Activated CD4-positive, alpha-beta memory T cell treated with anti-CD3 and anti-CD28 coated beads for 36 hours (primary cell): Measurements from ENCODE around the gene DGUOK. TPM values are rescaled to one million over a fixed set of nuclear protein-coding genes. Genes with fewer than 3 reads are reported as not detected.

Source experiments
- CTCF ChIA-PET: fragments of 350-600 bp; sonication (Branson Sonifier 250); formaldehyde crosslinking; loops from one replicate; lab custom pipeline; 2021; ENCODE audit warnings: antibody characterized with exemption, inconsistent platforms; lab: Charles Lee
- POLR2A ChIA-PET: fragments of 350-600 bp; sonication (Branson Sonifier 250); formaldehyde crosslinking; loops from one replicate; lab custom pipeline; 2021; ENCODE audit warnings: antibody characterized with exemption; lab: Charles Lee
- DNase-seq: peaks from one replicate; pipeline ENCODE4 v3.0.0-alpha.2; 2020
- H3K27ac Mint-ChIP-seq: one replicate; pipeline ENCODE4 v1.8.0; 2021; ENCODE audit warnings: mixed read lengths
- H3K27me3 Mint-ChIP-seq: one replicate; pipeline ENCODE4 v1.8.0; 2021; ENCODE audit warnings: mixed read lengths
- H3K36me3 Mint-ChIP-seq: one replicate; pipeline ENCODE4 v1.8.0; 2021; ENCODE audit warnings: mixed read lengths
- H3K4me1 Mint-ChIP-seq: one replicate; pipeline ENCODE4 v1.8.0; 2021; ENCODE audit warnings: low read depth, mixed read lengths
- H3K4me3 Mint-ChIP-seq: one replicate; pipeline ENCODE4 v1.8.0; 2021; ENCODE audit warnings: mild to moderate bottlenecking, mixed read lengths
- H3K9me3 Mint-ChIP-seq: one replicate; pipeline ENCODE4 v1.8.0; 2021; ENCODE audit warnings: mixed read lengths
- intact Hi-C: fragments of 100-400 bp; cut with micrococcal nuclease; formaldehyde crosslinking; loops from one replicate; pipeline ENCODE4 v1.15.1; 2023
- total RNA-seq, 2 experiments: library from RNA; stranded (reverse); gene quantifications; one replicate each; pipeline ENCODE4 v1.2.3, GENCODE V29; 2021

Gene DGUOK
- total RNA-seq, 2 experiments from 2014 or later = 101 to 102 TPM

- ChIA-PET POLR2A (no interaction called here), CTCF (no interaction called here)
- H3K4me3 Mint-ChIP-seq = no peak overlapping the region
- intact Hi-C loops = no loop called here
- no peak for DNase-seq
- H3K27me3 Mint-ChIP-seq = no peaks in the 10 kb centered on the region
- no peaks in the 10 kb centered on the region for H3K4me1 Mint-ChIP-seq
- H3K27ac Mint-ChIP-seq = no peak overlapping the region
- no peaks in the 10 kb centered on the region for H3K36me3 Mint-ChIP-seq
- no peaks in the 10 kb centered on the region for H3K9me3 Mint-ChIP-seq
These were observed 11.2 kb upstream of the DGUOK start for GRCh38 chr2:73915437-73915993.

GRCh38 chr2:73916666-73917065, 10.0 kb upstream of the DGUOK start:
- POLR2A ChIA-PET = interaction anchor here (0.6 kb wide), 1 partner anchor 136 kb away, joined by 3 read pairs; no protein-coding TSS in a partner anchor
- CTCF ChIA-PET = interaction anchor here (1.2 kb wide), 1 partner anchor 8 kb away, joined by 5 read pairs; no protein-coding TSS in a partner anchor
- no peaks in the 10 kb centered on the region for H3K9me3 Mint-ChIP-seq
- no peaks in the 10 kb centered on the region for H3K27me3 Mint-ChIP-seq
- no peaks in the 10 kb centered on the region for H3K4me1 Mint-ChIP-seq
- no peaks in the 10 kb centered on the region for H3K36me3 Mint-ChIP-seq
- DNase-seq = no peak
- intact Hi-C loops = no loop called here
- no peak overlapping the region for H3K4me3 Mint-ChIP-seq
- no peak overlapping the region for H3K27ac Mint-ChIP-seq

GRCh38 chr2:73917296-73917695, 9.4 kb upstream of the DGUOK start:
- Mint-ChIP-seq H3K9me3 (no peaks in the 10 kb centered on the region), H3K36me3 (no peaks in the 10 kb centered on the region), H3K4me1 (no peaks in the 10 kb centered on the region), H3K27me3 (no peaks in the 10 kb centered on the region), H3K4me3 (no peak overlapping the region), H3K27ac (no peak overlapping the region)
- no peak for DNase-seq
- POLR2A ChIA-PET = no interaction called here
- CTCF ChIA-PET = interaction anchor here (1.2 kb wide), 1 partner anchor 9 kb away, joined by 5 read pairs; no protein-coding TSS in a partner anchor
- intact Hi-C loops = no loop called here

GRCh38 chr2:73917696-73918207, 8.9 kb upstream of the DGUOK start:
- Mint-ChIP-seq H3K27me3 (no peaks in the 10 kb centered on the region), H3K4me1 (no peaks in the 10 kb centered on the region)
- POLR2A ChIA-PET = no interaction called here

GRCh38 chr2:73918856-73919255, 7.8 kb upstream of the DGUOK start:
- no peak overlapping the region for H3K4me3 Mint-ChIP-seq
- no peak overlapping the region for H3K27ac Mint-ChIP-seq
- no peak for DNase-seq
- ChIA-PET CTCF (interaction anchor here (1.3 kb wide), 1 partner anchor 69 kb away, joined by 3 read pairs; no protein-coding TSS in a partner anchor), POLR2A (no interaction called here)
- H3K36me3 Mint-ChIP-seq = no peaks in the 10 kb centered on the region
- intact Hi-C loops = no loop called here
- no peaks in the 10 kb centered on the region for H3K9me3 Mint-ChIP-seq
- no peaks in the 10 kb centered on the region for H3K4me1 Mint-ChIP-seq
- no peaks in the 10 kb centered on the region for H3K27me3 Mint-ChIP-seq

More at GRCh38 chr2:73917696-73918207, 8.9 kb upstream of the DGUOK start:
- CTCF ChIA-PET = no interaction called here
- Mint-ChIP-seq H3K27ac (no peak overlapping the region), H3K36me3 (no peaks in the 10 kb centered on the region), H3K9me3 (no peaks in the 10 kb centered on the region), H3K4me3 (no peak overlapping the region)
- DNase-seq = no peak
- intact Hi-C loops = no loop called here

DNA sequence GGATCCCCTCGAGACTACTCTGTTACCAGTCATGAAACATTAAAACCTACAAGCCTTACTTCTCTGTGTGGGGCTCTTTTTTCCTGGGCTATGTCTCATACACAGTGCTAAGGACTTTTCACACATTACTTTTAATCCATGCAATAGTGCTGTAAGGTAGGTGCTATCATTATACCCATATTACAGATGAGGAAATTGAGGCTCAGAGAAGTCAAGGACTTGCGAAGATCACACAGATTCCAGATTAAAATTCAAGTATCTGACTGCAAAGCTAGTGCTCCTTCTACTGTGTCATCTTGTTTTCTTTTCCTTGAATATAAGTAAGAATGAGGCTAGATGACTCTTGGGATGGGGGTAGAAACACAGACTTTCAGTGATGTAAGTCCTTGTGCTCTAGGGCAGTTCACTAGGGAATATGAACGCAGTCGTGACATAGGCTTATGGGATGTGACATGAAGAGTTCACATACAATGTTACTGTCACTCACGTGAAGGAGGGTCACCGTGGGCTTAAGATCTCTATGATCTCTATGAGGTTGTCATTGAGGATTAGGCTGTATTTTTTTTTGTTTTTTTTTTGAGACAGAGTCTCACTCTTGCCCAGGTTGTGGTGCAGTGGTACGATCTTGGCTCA, 7.0 kb upstream of the DGUOK start:
- CTCF ChIA-PET = no interaction called here
- no peak for DNase-seq
- Mint-ChIP-seq H3K9me3 (no peaks in the 10 kb centered on the region), H3K36me3 (no peaks in the 10 kb centered on the region), H3K4me3 (no peak overlapping the region), H3K27me3 (no peaks in the 10 kb centered on the region), H3K27ac (no peak overlapping the region), H3K4me1 (no peaks in the 10 kb centered on the region)
- POLR2A ChIA-PET = no interaction called here
- intact Hi-C loops = loop anchor here (10.0 kb wide), 1 partner anchor 255 kb away; the partner anchor contains the start of gene MOB1A

- no peaks in the 10 kb centered on the region for H3K9me3 Mint-ChIP-seq
- no peaks in the 10 kb centered on the region for H3K36me3 Mint-ChIP-seq
- intact Hi-C loops = loop anchor here (10.0 kb wide), 1 partner anchor 254 kb away; the partner anchor contains the start of gene MOB1A
- DNase-seq = peak; percentile 65
- H3K27me3 Mint-ChIP-seq = no peaks in the 10 kb centered on the region
- CTCF ChIA-PET = interaction anchor here (1.1 to 1.3 kb wide), 4 partner anchors 10 to 227 kb away, joined by 3 to 4 read pairs (median 4); partner anchors contain the start of gene BOLA3
- H3K4me3 Mint-ChIP-seq = no peak overlapping the region
- no peak overlapping the region for H3K27ac Mint-ChIP-seq
- POLR2A ChIA-PET = no interaction called here
- peaks cover under 1% of the 10 kb centered on the region for H3K4me1 Mint-ChIP-seq
These were observed 5.8 kb upstream of the DGUOK start for GRCh38 chr2:73920577-73921545.

DNA sequence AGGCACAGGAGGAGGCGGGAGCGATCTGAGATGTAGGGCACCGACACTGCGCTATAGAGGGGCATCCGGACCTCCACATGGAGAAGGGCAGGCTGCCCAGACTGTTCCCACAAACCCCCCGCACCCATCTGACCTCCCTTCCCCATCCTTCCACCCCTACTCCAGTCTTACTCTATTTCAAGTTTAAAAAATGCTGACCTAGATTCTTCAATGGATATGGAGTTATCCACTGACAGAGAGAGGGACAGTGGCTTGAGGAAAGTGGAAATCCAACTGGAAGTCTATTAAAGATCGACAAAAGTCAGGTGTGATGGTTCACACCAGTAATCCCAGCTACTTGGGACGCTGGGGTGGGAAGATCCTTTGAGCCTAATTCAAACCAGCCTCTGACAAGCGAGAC, 5.1 kb upstream of the DGUOK start:
- Mint-ChIP-seq H3K36me3 (no peaks in the 10 kb centered on the region), H3K4me1 (peaks cover 6% of the 10 kb centered on the region), H3K9me3 (no peaks in the 10 kb centered on the region), H3K27me3 (no peaks in the 10 kb centered on the region), H3K4me3 (no peak overlapping the region), H3K27ac (no peak overlapping the region)
- intact Hi-C loops = loop anchor here (10.0 kb wide), 1 partner anchor 253 kb away; the partner anchor contains the start of gene MOB1A
- POLR2A ChIA-PET = no interaction called here
- CTCF ChIA-PET = interaction anchor here (1.0 to 1.3 kb wide), 3 partner anchors 13 to 226 kb away, joined by 3 to 4 read pairs (median 3); no protein-coding TSS in a partner anchor
- DNase-seq = no peak

GRCh38 chr2:73922681-73923080, 4.0 kb upstream of the DGUOK start:
- H3K27ac Mint-ChIP-seq = no peak overlapping the region
- DNase-seq = no peak
- ChIA-PET CTCF (interaction anchor here (1.0 kb wide), 1 partner anchor 225 kb away, joined by 3 read pairs; no protein-coding TSS in a partner anchor), POLR2A (no interaction called here)
- H3K4me1 Mint-ChIP-seq = peaks cover 7% of the 10 kb centered on the region
- H3K36me3 Mint-ChIP-seq = no peaks in the 10 kb centered on the region
- H3K9me3 Mint-ChIP-seq = no peaks in the 10 kb centered on the region
- no peak overlapping the region for H3K4me3 Mint-ChIP-seq
- intact Hi-C loops = loop anchor here (10.0 kb wide), 1 partner anchor 252 kb away; the partner anchor contains the start of gene MOB1A
- no peaks in the 10 kb centered on the region for H3K27me3 Mint-ChIP-seq

GRCh38 chr2:73925033-73925704, 1.5 kb upstream of the DGUOK start:
- CTCF ChIA-PET = interaction anchor here (1.0 to 1.5 kb wide), 3 partner anchors 62 to 195 kb away, joined by 3 read pairs; no protein-coding TSS in a partner anchor
- peaks cover 32% of the 10 kb centered on the region for H3K4me1 Mint-ChIP-seq
- DNase-seq = no peak
- H3K27ac Mint-ChIP-seq = peak overlapping the region; percentile 25
- intact Hi-C loops = loop anchor here (5.0 to 10.0 kb wide), 2 partner anchors 188 to 250 kb away; partner anchors contain the start of genes MOB1A and TPRKB
- H3K9me3 Mint-ChIP-seq = no peaks in the 10 kb centered on the region
- peaks cover 8% of the 10 kb centered on the region for H3K36me3 Mint-ChIP-seq
- H3K27me3 Mint-ChIP-seq = no peaks in the 10 kb centered on the region
- H3K4me3 Mint-ChIP-seq = no peak overlapping the region
- POLR2A ChIA-PET = no interaction called here
